ENCODE data around the gene MOCOS.

DNA sequence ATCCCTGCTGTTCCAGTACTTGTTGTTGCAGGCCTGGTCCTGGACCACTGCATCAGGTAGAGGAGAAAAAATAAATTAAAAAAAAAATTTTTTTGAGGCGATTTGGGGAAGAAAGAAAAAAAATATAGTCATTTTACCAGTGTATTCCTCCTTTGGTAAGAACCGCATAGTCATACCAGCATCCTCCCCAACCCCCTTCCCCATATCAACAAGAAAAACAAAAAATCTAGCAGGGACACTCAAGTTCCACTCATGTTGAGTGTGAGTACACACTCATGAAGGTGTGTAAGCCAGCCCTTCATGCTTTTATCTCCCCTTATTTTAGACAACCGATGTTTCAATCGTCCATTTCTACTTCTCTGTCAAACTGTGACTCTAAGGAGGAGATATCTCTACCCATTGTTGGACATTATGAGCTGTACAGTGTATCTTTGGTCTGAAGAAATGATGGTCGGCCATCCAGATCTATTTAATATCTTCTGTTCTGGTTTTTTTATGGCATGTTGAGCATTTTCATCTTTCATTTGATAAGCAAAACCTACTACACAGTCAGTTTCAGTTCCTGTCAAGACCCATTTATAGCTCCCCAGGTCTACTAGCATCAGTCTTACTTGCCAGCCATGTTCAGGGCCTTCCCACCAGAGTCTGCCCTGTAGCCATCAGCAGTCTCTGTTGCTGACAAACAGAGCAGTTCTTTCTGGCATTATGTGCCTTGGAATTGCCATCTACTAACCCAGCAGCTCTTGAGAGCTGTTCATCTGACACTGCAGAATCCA is 37.6 kb upstream of the MOCOS start:
- TF ChIP-seq, protein P1, sequence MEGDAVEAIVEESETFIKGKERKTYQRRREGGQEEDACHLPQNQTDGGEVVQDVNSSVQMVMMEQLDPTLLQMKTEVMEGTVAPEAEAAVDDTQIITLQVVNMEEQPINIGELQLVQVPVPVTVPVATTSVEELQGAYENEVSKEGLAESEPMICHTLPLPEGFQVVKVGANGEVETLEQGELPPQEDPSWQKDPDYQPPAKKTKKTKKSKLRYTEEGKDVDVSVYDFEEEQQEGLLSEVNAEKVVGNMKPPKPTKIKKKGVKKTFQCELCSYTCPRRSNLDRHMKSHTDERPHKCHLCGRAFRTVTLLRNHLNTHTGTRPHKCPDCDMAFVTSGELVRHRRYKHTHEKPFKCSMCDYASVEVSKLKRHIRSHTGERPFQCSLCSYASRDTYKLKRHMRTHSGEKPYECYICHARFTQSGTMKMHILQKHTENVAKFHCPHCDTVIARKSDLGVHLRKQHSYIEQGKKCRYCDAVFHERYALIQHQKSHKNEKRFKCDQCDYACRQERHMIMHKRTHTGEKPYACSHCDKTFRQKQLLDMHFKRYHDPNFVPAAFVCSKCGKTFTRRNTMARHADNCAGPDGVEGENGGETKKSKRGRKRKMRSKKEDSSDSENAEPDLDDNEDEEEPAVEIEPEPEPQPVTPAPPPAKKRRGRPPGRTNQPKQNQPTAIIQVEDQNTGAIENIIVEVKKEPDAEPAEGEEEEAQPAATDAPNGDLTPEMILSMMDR (IDR thresholded peaks at IDR 0.05), result no peak
- no peak for TF ChIP-seq ZFX (IDR thresholded peaks at IDR 0.05; ENCODE audit: borderline replicate concordance)
